Kidney epithelial cell (primary cell): ENCODE results near the gene GUCA1C. TPM values are rescaled to one million over a fixed set of nuclear protein-coding genes. Genes with fewer than 3 reads are reported as not detected.

ENCODE experiments used
- DNase-seq: peaks from one replicate; pipeline ENCODE4 v3.0.0-alpha.2; 2010; ENCODE audit warnings: low read depth
- H3K27me3 ChIP-seq: 2 replicates; pipeline ENCODE4 v1.6.0; 2011; ENCODE audit warnings: low read length; ENCODE audit not compliant: control insufficient read depth, insufficient read depth
- H3K36me3 ChIP-seq: 2 replicates; pipeline ENCODE4 v1.5.1; 2011; ENCODE audit warnings: low read length; ENCODE audit not compliant: control insufficient read depth, insufficient read depth
- H3K4me3 ChIP-seq: 2 replicates; pipeline ENCODE4 v1.5.1; 2011; ENCODE audit warnings: low read depth, mild to moderate bottlenecking, control low read depth, low read length
- total RNA-seq: library from RNA; depleted of rRNA; stranded (reverse); fragments of >200 nt; gene quantifications from 2 replicates; pipeline ENCODE4 v1.2.3, GENCODE V29; 2015
- TF ChIP-seq, protein P1 (sequence below): IDR thresholded peaks from 2 replicates; pipeline ENCODE4 v1.5.1; 2011; ENCODE audit warnings: mild to moderate bottlenecking, moderate library complexity, low read length, control low read depth, inconsistent platforms; ENCODE audit not compliant: insufficient read depth, poor library complexity, severe bottlenecking

GUCA1C gene
- total RNA-seq, 1 donor from 2014 or later = not detected

DNA sequence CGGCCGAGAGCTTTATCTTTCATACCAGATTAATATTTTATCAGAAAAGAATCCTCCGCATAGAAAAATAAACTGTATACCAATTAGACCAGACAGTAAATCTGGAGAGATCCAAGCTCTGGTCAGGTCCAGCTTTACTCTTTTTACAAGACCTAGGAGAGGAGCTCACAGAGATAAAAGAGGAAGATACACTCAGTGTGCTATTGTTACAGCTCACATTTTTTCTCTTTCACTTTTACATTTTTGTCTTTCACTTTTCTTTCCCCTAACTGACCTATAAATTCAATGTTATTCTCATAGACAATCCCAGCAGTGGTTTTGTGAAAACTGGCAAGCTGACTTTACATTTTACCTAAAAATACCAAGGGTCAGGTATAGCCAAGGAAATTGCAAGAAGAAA lies 55.8 kb downstream of the GUCA1C start:
- Histone ChIP-seq H3K27me3 (no peaks in the 10 kb centered on the region), H3K36me3 (no peaks in the 10 kb centered on the region), H3K4me3 (no peak overlapping the region)
- no peak for DNase-seq
- TF ChIP-seq, protein P1, sequence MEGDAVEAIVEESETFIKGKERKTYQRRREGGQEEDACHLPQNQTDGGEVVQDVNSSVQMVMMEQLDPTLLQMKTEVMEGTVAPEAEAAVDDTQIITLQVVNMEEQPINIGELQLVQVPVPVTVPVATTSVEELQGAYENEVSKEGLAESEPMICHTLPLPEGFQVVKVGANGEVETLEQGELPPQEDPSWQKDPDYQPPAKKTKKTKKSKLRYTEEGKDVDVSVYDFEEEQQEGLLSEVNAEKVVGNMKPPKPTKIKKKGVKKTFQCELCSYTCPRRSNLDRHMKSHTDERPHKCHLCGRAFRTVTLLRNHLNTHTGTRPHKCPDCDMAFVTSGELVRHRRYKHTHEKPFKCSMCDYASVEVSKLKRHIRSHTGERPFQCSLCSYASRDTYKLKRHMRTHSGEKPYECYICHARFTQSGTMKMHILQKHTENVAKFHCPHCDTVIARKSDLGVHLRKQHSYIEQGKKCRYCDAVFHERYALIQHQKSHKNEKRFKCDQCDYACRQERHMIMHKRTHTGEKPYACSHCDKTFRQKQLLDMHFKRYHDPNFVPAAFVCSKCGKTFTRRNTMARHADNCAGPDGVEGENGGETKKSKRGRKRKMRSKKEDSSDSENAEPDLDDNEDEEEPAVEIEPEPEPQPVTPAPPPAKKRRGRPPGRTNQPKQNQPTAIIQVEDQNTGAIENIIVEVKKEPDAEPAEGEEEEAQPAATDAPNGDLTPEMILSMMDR = no peak

DNA sequence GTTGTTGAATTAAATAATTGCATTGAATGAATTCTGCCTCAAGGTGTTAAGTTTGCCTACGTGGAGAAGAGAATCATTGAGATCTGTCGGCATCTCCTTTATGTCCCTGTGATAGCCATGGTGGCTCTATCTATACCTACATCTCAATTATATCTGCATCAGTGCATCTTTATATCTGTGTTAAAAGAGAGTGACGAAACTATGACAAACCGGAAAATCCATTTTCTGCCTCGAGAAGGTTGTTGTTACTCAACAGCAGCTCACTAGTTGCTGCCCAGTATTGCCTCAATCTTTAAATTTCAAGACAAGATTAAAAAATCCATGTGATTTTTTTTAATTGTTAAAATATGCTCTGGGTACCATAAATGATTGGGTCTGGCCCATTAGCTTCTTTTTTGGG lies 58.7 kb downstream of the GUCA1C start:
- TF ChIP-seq, protein P1 = no peak
- no peak overlapping the region for H3K4me3 ChIP-seq
- no peaks in the 10 kb centered on the region for H3K36me3 ChIP-seq
- no peak for DNase-seq
- no peaks in the 10 kb centered on the region for H3K27me3 ChIP-seq

DNA sequence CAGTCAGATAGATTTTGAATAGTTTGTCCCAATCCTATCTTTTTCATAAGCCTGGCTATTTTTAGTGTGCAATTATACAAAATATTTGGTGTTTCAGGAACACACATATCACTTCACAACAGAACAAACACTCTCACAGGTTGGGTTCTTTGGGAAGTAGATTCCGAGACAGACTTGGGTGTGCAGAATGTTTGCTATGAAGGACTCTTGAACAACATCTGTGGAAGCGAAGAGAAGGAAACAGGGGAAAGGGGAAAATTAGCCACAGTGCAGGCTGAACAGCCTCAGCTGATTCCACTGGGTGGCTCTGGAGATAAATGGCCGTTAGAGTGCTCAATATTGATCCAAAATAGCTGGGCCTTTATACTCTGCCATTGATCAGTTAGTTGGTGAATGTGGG lies 61.8 kb downstream of the GUCA1C start:
- no peak overlapping the region for H3K4me3 ChIP-seq
- H3K27me3 ChIP-seq = no peaks in the 10 kb centered on the region
- TF ChIP-seq, protein P1 = no peak
- no peaks in the 10 kb centered on the region for H3K36me3 ChIP-seq
- DNase-seq = no peak

DNA sequence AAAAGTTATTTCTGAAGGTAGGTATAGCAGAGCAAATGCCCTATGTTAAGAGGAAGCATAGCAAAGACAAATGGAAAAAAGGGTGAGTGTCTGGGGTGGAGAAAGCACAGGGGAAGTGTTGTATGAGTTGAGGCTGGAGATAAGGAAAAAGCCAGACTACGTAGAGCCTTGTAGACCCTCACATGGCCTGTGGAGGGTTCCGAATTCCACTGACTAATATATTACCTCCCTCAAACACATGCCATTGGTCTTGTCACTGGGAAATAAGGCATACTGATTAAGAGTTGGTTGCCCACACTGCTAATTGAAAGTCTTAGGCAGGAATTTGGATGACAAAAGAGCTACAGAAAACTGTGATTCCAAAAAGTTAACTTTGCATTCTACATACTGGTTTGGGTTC lies 65.9 kb downstream of the GUCA1C start:
- Histone ChIP-seq H3K36me3 (no peaks in the 10 kb centered on the region), H3K4me3 (no peak overlapping the region), H3K27me3 (no peaks in the 10 kb centered on the region)
- DNase-seq = no peak
- TF ChIP-seq, protein P1 = no peak

DNA sequence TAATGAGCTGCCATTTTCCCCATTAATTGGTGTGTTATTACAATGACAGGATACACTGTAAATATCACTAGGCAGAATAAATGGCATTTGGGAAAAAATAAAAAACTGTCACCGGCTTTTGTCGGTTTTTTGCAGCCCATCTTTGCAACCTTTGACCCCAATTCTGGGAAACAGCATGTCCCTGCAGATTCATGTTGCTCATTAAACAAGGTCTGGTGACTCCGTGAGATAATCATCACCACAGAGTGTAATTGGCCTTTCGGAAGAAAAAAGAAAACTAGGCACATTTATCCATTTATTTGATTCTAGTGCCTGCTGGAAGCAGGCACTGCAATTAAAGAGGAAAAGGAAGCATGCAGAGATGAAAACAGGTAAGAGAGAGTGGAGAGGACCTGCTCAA lies 66.6 kb downstream of the GUCA1C start:
- TF ChIP-seq, protein P1 = no peak
- no peak for DNase-seq
- H3K27me3 ChIP-seq = no peaks in the 10 kb centered on the region
- H3K4me3 ChIP-seq = no peak overlapping the region
- H3K36me3 ChIP-seq = no peaks in the 10 kb centered on the region

DNA sequence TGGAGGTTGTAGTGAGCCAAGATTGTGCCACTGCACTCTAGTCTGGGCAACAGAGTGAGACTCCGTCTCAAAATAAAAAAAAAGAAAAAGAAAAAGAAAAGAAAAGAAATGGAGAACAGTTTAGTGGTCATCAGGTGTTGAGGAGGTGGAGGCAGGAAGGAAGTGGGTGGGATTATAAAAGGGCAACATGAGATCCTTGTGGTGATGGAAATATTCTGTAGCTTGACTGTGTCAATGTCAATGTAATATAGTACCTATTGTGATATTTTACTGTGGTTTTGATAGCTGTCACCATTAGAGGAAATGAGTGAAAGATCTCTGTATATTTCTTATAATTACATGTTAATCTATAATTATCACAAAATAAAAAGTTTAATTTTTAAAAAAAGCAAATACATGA lies 70.3 kb downstream of the GUCA1C start:
- no peak for DNase-seq
- no peaks in the 10 kb centered on the region for H3K27me3 ChIP-seq
- no peak overlapping the region for H3K4me3 ChIP-seq
- TF ChIP-seq, protein P1 = no peak
- no peaks in the 10 kb centered on the region for H3K36me3 ChIP-seq
